K562 (cell line): ENCODE results near the gene TFEB. TPM values are rescaled to one million over a fixed set of nuclear protein-coding genes. Genes with fewer than 3 reads are reported as not detected.

Experiments used
- HNRNPH1 ChIP-seq: fragments of 200-400 bp; formaldehyde crosslinking; optimal IDR thresholded peaks from 2 replicates; pipeline ENCODE3; 2017; ENCODE audit warnings: low read depth, mild to moderate bottlenecking, low read length, moderate library complexity
- MECOM ChIP-seq: fragments of 250-450 bp; sonication (Bioruptor Pico); IDR thresholded peaks from 2 replicates; pipeline ENCODE4 v1.8.0; 2022; ENCODE audit warnings: inconsistent platforms
- NCOA6 ChIP-seq: fragments of 450-650 bp; IDR thresholded peaks from 2 replicates; pipeline ENCODE4 v1.6.1; 2017; ENCODE audit warnings: mild to moderate bottlenecking
- NEUROD1 ChIP-seq: fragments of 150-350 bp; IDR thresholded peaks from 2 replicates; pipeline ENCODE4 v1.6.1; 2014; ENCODE audit warnings: borderline replicate concordance, low read length, low read depth; ENCODE audit not compliant: partially characterized antibody
- PCBP1 ChIP-seq: fragments of 200-400 bp; formaldehyde crosslinking; IDR thresholded peaks from 2 replicates; pipeline ENCODE4 v1.6.1; 2018; ENCODE audit warnings: mild to moderate bottlenecking, low read depth, low read length; ENCODE audit not compliant: poor library complexity, severe bottlenecking
- PYGO2 ChIP-seq: fragments of 450-650 bp; IDR thresholded peaks from 2 replicates; pipeline ENCODE4 v1.6.1; 2016; ENCODE audit warnings: mild to moderate bottlenecking, missing genetic modification characterization, moderate library complexity, missing compliant biosample characterization
- RBM15 ChIP-seq: fragments of 200-400 bp; formaldehyde crosslinking; IDR thresholded peaks from 2 replicates; pipeline ENCODE4 v1.6.1; 2018; ENCODE audit warnings: mild to moderate bottlenecking, low read length, moderate library complexity; ENCODE audit not compliant: insufficient read depth
- SAFB2 ChIP-seq: fragments of 200-400 bp; formaldehyde crosslinking; IDR thresholded peaks from 2 replicates; pipeline ENCODE4 v1.6.1; 2018; ENCODE audit warnings: borderline replicate concordance, low read length, low read depth, moderate library complexity; ENCODE audit not compliant: severe bottlenecking
- SLC30A9 ChIP-seq: fragments of 250-450 bp; sonication (Bioruptor Pico); IDR thresholded peaks from 2 replicates; pipeline ENCODE4 v1.8.0; 2022; ENCODE audit warnings: mild to moderate bottlenecking, moderate library complexity
- SMAD3 ChIP-seq: fragments of 450-650 bp; formaldehyde crosslinking; conservative IDR thresholded peaks from 2 replicates; pipeline ENCODE4 v1.4.0; 2020; ENCODE audit warnings: mild to moderate bottlenecking
- SMARCE1 ChIP-seq: fragments of 450-650 bp; IDR thresholded peaks from 2 replicates; pipeline ENCODE4 v1.7.1; 2016; ENCODE audit warnings: mild to moderate bottlenecking
- ZNF586 ChIP-seq: fragments of 450-650 bp; formaldehyde crosslinking; conservative IDR thresholded peaks from 2 replicates; pipeline ENCODE4 v1.4.0; 2020; ENCODE audit warnings: mild to moderate bottlenecking, moderate library complexity
- polyA plus RNA-seq, 8 experiments: library from polyadenylated mRNA; depleted of rRNA in 4 of 8; stranded (reverse) in 5 of 8; unstranded in 3 of 8; fragments of >200 nt; fragmentation: Nextera tagmentation in 2 of 8; fragmentation: Illumina TruSeq in 1 of 8; extraction: Ambion mirVana in 2 of 8; extraction: Trizol in 1 of 8; gene quantifications; 2 replicates each; pipeline versions ENCODE4 v1.2.1 to v1.2.3, GENCODE V29; 2011 to 2014; ENCODE audit warnings: inconsistent platforms in 1 of 8, missing spikeins in 1 of 8
- total RNA-seq, 7 experiments: library from RNA; depleted of rRNA in 6 of 7; stranded (reverse); fragments of >200 nt in 6 of 7; fragmentation: Illumina TruSeq in 2 of 7; extraction: Trizol in 2 of 7; gene quantifications; 2 replicates each; pipeline versions ENCODE4 v1.2.1 to v1.2.3, GENCODE V29; 2011 to 2021; ENCODE audit warnings: low replicate concordance in 1 of 7
- TF ChIP-seq, protein P1 (sequence below), 2 experiments: fragments of 450-650 bp in 1 of 2; sonication (generic) in 1 of 2; formaldehyde crosslinking in 1 of 2; IDR thresholded peaks in 1 of 2; conservative IDR thresholded peaks in 1 of 2; 2 replicates each; pipeline versions ENCODE4 v1.6.1 to v1.8.1; 2016 to 2023; ENCODE audit warnings: mild to moderate bottlenecking in 2 of 2, moderate library complexity in 2 of 2, inconsistent platforms in 1 of 2, missing genetic modification reagents in 1 of 2

Gene TFEB
- total and polyA plus RNA-seq, 9 of the 15 experiments (the other 6 are each of a cell fraction or from before 2014, with no cell fraction given) = 0.04 to 4.7 (median 2.0) TPM

DNA sequence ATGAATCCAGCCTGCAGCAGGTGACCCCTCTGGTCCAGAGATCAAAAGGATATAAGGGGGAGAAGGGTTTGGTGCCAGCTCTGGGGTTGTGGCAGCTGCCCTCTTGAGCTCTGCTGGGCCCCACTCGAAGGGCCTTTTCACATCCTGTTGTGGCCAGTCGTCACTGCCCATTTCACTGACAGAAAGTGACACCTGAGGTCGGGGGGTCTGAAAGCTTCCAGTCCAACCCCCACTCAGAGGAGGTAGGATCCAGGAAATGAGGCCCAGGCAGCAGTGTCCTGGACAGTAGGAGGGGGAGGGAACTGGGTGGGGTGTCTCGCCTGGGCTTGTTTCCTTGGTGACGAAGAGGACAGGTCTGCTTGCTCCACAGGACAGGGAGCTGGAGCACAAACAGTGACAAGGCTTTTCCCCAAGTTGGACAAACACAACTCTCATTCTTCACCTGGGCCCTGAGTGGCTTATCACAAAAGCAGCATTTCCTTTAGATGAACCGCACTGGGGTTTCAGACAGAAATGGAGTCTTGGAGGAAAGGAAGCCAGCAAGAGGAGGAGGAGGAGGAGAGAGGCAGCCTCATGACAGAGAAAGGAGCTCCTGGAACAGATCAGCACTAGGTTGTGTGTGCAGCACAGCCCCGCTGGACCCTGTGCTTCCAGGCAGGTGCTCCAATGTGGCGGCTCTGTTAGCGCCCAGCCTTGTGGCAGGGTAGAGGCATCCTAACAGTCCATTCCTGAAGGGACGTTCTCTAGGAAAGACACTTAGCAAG lies 33.3 kb upstream of the TFEB start (continued):
- TF ChIP-seq, protein P1, sequence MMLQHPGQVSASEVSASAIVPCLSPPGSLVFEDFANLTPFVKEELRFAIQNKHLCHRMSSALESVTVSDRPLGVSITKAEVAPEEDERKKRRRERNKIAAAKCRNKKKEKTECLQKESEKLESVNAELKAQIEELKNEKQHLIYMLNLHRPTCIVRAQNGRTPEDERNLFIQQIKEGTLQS (IDR thresholded peaks at IDR 0.05) = no peak
- TF ChIP-seq, protein P1 (CRISPR knock-in tag; conservative IDR thresholded peaks at IDR 0.05) = no peak
- TF ChIP-seq SMARCE1 = no peak
- no peak for TF ChIP-seq NCOA6
- TF ChIP-seq HNRNPH1 = no peak
- TF ChIP-seq RBM15 = no peak
- TF ChIP-seq SMAD3 (CRISPR knock-in tag) = no peak
- no peak for TF ChIP-seq ZNF586 (CRISPR knock-in tag)
- TF ChIP-seq SAFB2 = no peak
- no peak for TF ChIP-seq PYGO2
- TF ChIP-seq MECOM (CRISPR knock-in tag) = no peak
- TF ChIP-seq SLC30A9 (CRISPR knock-in tag) = no peak
- no peak for TF ChIP-seq PCBP1
- peak; percentile 28 for TF ChIP-seq NEUROD1
- TF ChIP-seq, all 486 proteins: peak for 40
